HG02970 (cell line): ENCODE results near the gene ARHGEF3.
A peak's percentile ranks its signal among the peaks of the same experiment; 100 is the strongest.

ENCODE experiments used
- ATAC-seq: cut with Tn5 transposase; IDR thresholded peaks from one replicate; pipeline ENCODE4 v1.9.1; 2021; ENCODE audit warnings: mild to moderate bottlenecking, moderate library complexity, moderate number of reproducible peaks; ENCODE audit not compliant: unreplicated experiment, low FRiP score

ARHGEF3 gene

GRCh38 chr3:56796996-56797395, 4.8 kb downstream of the ARHGEF3 start:
- no peak for ATAC-seq

DNA sequence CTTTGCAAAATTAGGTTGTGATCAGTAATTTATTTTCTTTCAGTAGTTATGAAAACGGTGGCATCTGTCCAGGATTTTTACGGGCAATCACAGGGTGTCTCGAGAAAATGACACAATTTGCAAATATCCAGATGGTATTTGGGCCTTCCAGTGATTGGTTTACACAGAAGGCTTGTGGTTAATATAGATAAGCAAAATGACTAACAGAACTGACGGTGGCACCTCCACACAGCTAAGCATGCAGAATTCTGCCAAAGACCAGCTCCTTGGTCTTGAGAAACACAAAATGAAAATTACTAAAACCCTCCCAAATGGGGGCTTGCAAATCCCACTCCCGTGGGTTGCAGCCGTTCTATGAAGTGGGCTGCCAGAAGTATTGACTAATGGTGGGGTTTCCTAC, 5.5 kb downstream of the ARHGEF3 start:
- no peak for ATAC-seq

DNA sequence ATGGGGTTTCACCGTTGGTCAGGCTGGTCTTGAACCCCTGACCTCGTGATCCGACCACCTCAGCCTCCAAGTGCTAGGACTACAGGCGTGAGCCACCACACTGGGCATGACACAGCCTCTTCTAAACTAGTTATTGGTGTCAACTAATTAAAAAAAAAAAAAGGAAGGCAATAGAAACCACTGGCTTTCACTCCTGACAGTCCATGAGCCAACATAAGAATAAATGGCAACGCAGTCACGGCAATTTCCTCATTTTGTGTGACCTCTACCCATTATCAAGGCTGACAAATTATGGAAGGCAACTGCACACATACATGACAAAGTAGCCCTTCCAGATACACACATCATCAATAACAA, 5.9 kb downstream of the ARHGEF3 start:
- no peak for ATAC-seq

DNA sequence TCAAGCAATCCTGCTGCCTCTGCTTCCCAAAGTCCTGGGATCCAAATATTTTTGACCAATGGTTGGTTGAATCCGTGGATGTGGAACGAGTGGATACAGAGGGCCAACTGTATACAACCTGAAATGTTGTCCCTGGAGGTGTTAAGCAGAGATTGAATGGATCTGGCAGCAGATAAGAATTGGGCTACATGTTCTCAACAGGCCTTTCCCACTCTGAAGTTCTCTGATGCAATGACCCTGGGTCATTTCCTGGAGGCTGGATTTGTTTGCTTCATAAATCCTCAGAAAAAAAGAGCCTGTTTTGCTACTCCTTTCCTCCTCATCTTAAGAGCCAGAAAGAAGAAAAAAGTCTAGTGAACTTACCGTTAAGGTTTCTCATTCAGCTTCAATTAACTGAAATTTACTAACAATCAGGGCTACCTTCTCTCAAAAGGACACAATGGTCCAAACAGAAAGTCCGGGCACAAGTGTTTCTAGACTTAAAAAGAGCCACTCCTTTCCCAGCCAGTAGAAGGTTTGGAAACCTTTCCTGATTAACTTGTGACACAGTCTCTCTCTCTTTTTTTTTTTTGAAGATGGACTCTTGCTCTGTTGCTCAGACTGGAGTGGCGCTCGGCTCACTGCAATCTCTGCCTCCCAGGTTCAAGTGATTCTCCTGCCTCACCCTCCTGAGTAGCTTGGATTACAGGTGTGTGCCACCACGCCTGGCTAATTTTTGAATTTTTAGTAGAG, 6.5 kb downstream of the ARHGEF3 start:
- no peak for ATAC-seq

GRCh38 chr3:56792193-56792592, 9.6 kb downstream of the ARHGEF3 start:
- ATAC-seq, result no peak

DNA sequence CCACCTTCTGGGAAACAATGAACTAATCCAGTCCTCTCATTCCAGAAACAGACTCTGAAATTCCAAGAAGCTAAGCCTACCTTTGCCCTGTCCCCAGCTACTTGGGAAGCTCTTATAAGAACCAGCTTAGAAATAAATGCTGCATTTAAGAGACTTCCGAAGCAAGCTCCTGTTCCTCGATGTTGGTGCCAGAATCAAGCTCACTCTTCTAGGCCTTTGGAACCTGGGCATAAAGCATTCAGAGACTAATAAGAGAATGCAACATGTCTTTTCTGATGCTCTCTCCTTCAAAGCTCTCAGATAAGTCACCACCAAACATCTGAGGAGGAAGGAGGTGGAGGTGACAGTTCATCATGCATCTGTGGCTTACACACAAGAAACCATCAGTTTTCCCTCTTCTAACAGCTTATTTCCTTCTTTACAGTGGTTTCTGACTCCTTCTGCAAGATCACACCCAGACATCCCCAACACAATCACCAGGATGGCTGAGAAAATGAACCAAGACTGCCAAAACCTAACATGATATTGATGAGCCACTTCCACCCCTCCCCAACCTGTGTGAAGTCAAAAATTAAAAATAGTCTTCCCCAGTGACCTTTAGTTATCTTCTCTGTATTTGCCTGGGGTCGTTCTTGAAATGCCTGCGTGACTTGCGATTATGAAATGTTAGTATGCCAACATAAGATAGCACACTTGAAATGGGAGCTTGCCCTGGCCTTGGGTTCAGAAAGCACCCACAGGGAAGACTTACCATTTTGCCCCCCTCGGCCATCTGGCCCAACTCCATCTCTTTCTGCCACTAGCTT, 11.5 kb downstream of the ARHGEF3 start:
- no peak for ATAC-seq

DNA sequence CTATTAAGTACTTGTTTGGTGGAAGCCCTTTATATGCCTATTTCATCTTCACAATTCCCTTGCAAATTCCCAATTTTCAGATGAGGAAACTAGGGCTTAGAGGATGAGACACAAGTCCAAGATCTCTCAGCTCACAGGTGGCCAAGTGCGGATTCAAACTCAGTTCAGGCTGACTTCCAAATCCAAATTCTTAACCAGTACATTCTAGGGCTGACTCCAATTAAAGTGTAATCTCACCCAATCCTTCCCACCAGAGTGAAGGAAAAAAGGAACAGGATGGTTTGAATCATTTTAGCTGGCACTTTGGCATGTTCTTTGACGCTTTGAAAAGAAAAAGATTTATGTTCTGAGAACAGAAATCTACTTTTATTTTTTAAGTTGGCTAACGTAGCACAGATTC, 12.7 kb downstream of the ARHGEF3 start:
- ATAC-seq, result no peak

DNA sequence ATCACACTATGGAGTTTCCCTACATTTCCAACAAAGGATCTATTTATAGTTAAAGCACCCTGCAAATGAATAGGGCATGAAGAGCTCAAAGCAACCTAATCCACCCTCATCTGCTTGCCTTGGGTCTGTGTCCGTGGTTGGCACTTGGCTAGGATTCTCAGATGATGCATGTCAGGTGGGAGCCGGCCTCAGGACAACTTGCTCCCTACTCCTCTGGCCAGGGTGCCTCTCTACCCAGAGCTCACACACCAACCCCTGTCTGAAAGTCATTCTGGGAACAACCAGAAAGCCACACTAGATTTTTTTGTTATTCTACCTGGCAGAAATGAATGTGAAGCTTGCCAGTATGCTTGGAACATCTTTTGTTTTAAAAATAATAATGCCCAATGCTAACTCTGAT, 13.2 kb downstream of the ARHGEF3 start:
- no peak for ATAC-seq

DNA sequence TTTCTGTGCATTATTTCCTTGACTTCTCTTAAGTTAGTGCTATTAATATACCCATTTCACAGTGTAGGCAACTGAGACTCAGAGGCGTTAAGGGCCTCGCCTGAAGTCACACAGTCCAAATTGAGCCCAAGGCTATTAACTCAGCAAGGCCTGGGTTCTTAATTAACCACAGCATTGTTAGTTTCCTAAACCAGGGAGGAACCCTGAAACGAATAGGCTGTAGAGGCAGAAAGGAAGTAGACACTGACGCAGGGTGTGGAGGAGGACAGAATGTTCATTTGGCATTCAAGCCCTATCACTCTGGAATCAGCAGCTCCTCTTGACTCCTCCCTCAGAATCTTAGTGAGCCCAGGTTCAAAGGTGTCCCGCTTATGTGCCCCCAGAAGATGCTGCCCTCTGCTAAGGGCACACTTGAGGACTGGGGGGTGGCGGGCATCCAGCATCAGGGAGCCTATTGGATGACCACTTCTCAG, 13.9 kb downstream of the ARHGEF3 start:
- ATAC-seq, result no peak

DNA sequence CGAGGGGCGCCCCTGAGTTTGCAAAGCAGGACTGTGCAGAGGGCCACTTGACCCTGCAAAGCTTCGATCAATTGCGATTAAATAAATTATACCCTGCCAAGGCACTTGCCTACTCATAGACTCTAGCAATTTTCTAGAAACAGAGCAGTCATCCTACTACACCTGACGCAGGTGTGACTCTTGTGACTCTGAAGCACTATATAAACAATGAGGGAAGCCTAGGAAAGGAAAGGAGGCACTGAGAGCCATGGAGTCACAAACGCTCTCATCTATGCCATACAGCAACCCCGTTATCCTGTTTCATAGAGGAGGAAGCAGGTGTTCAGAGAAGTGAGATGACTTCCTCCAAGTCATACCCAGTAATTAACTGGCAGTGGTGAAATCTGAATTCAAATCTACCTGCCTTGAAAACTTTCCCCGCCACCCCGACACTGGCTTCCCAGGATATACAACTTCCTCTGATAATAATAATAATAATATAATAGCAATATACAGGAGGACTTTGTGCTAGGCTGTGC, 14.4 kb downstream of the ARHGEF3 start:
- ATAC-seq, result no peak

- ATAC-seq, result no peak
Measured at GRCh38 chr3:56785499-56785898, 16.2 kb downstream of the ARHGEF3 start.

- no peak for ATAC-seq
Measured at GRCh38 chr3:56784448-56785001, 17.2 kb downstream of the ARHGEF3 start.

DNA sequence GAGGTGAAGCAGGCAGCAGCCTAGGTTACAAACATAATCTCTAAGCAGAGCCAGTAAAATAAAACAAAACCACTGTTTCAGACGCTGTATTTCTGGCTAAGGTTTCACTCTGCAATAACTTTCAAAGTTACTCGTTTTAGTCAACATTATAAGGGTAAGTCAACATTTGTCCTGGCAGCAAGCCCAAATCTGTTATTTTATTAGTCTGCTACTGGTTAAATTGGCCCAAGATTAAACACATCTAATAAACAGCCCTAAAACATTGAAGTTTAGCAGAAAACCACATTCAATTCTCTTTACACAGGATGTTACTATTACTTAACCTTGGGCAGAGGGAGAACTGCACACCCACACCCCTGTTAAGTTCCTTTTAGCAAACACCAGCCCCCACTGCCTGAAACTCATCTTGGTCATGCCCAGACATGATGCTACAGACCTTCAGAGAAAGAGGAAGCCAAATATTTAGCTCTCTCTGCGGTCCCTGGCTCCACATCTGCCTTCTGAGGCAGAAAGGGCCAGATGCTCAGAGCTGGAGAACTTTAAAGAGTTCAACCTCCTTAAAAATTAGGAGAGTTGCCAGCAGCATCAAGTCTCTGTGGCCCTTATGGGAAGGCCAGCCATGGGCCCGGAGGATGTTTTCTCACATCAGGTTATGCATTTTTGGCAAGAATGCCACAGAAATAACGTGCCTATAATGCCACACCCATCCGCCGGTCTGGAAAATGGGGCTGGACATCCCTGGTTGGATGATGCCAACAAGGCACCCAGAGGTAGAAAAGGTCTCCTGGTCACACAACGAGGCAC, 17.9 kb downstream of the ARHGEF3 start:
- peak; percentile 88 for ATAC-seq

GRCh38 chr3:56782906-56783305, 18.8 kb downstream of the ARHGEF3 start:
- ATAC-seq, result no peak

DNA sequence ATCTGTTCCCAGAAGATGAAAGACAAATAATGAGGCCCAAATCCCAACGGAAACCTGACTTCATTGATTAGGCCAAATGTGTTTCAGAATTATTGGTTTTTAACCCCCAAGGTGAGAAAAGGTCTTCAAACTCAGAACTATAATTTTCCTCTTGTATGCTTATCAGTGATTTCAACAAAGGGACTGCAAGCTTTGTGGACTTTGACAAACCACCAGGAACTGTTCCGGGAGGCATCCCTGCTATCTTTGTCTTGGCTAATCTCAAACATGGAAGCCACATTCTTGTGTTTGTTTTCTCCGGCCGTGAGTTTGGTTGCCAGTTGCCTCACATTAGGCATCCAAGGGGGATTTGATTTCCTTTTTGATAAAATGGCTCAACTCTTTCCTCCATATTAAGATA, 19.5 kb downstream of the ARHGEF3 start:
- no peak for ATAC-seq

DNA sequence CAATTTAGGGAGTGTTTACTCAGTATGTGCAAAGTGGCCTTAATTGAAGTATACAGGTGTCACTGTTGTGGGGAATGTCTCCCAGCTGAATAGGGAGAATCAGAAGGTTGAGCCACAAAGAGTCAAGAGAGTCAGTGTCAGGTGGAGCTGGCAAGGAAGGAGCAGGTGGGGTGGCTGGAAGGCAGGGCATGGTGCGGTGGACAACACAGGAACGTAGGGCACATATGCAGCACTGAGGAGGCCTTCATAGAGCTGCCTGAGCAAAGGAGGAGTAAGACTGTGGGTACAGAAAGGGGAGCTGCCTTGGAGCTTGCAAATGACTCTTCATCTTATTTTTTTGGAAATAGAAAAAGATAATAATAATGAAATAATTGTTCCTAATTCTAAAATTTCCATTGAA, 20.0 kb downstream of the ARHGEF3 start:
- no peak for ATAC-seq

GRCh38 chr3:56780936-56781335, 20.8 kb downstream of the ARHGEF3 start:
- ATAC-seq, result no peak

DNA sequence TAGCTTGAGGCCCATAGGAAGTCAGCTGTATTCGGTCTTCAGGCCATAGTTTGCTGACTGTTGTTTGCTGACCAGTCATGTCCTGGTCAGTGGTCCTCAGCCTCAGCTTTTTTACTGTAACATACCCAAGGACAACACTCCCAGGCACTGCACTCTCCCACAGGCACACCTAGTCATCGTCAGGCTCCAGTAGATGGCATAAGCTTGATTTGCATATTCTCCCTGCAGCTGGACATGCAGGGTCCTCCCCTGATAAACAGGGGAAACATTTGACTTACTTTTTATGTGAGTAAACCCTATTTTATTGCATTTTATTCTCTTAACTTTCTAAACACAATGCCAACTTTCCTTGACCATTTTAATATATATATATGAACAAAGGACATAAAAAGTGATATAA, 22.9 kb downstream of the ARHGEF3 start:
- ATAC-seq, result no peak

DNA sequence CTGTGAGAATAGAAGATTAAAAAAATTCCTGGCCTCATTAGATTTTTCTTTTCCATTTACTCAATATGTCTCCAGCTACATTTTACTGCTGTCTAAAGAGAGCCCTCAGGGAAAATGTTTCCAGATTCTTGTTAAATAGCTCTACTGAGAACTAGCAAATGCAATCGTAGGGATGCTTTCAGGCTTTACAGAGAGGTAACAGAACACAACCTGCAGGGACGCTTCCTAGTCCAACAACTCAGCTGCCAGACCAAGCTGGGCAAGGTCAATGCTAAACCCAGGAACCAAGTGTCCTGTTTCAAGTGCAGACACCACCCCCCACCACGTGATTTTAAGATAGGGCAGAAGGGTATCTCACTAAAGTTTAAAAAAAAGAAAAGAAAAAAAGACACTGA, 25.2 kb downstream of the ARHGEF3 start:
- no peak for ATAC-seq

- ATAC-seq, result no peak
Measured at GRCh38 chr3:56775838-56776555, 25.8 kb downstream of the ARHGEF3 start.
